Panc1 (cell line): ENCODE results near the gene CREB3L1. TPM values are rescaled to one million over a fixed set of nuclear protein-coding genes. Genes with fewer than 3 reads are reported as not detected.

Experiments
- ATAC-seq: fragments of 200-7000 bp; cut with Tn5 transposase; 2 replicates; pipeline ENCODE4 v1.9.1; 2020; ENCODE audit warnings: mild to moderate bottlenecking, moderate library complexity
- BruUV-seq: library from RNA; stranded (reverse); fragments of 400-500 nt; replicated peaks from 2 replicates; lab custom pipeline; 2021; lab: Mats Ljungman, UMichigan
- CTCF ChIA-PET: fragments of 300-600 bp; sonication (Branson Sonifier 250); formaldehyde crosslinking; loops from one replicate; lab custom pipeline; 2022; ENCODE audit warnings: antibody characterized with exemption; lab: Charles Lee
- POLR2A ChIA-PET: fragments of 300-600 bp; sonication (Branson Sonifier 250); formaldehyde crosslinking; loops from one replicate; lab custom pipeline; 2022; ENCODE audit warnings: antibody characterized with exemption; lab: Charles Lee
- DNase-seq: peaks from one replicate; pipeline ENCODE4 v3.0.0-alpha.2; 2010; ENCODE audit warnings: low read depth, low spot score
- H3K27ac ChIP-seq: 2 replicates; pipeline ENCODE4 v1.5.1; 2011; ENCODE audit warnings: mild to moderate bottlenecking, low read length, inconsistent platforms
- H3K27me3 ChIP-seq: fragments of 200-500 bp; sonication (Bioruptor generic); 2 replicates; pipeline ENCODE4 v1.6.0; 2014; ENCODE audit warnings: low read length, inconsistent platforms; ENCODE audit not compliant: control insufficient read depth, insufficient read depth
- H3K36me3 ChIP-seq: fragments of 200-500 bp; sonication (Bioruptor generic); 2 replicates; pipeline ENCODE4 v1.5.1; 2014; ENCODE audit warnings: inconsistent platforms, mild to moderate bottlenecking, low read length, moderate library complexity; ENCODE audit not compliant: control insufficient read depth, insufficient read depth
- H3K4me1 ChIP-seq: 2 replicates; pipeline ENCODE4 v1.5.1; 2011; ENCODE audit warnings: inconsistent platforms, mild to moderate bottlenecking, low read length, moderate library complexity; ENCODE audit not compliant: control insufficient read depth, insufficient read depth
- H3K4me3 ChIP-seq, 2 experiments: 2 replicates each; pipeline ENCODE4 v1.5.1; 2011 to 2012; ENCODE audit warnings: low read depth in 2 of 2, low read length in 2 of 2, mild to moderate bottlenecking in 2 of 2, inconsistent platforms in 1 of 2, moderate library complexity in 1 of 2
- H3K9me3 ChIP-seq: fragments of 200-500 bp; sonication (Bioruptor generic); 2 replicates; pipeline ENCODE4 v1.5.1; 2014; ENCODE audit warnings: low read depth, mild to moderate bottlenecking, inconsistent platforms, low read length, moderate library complexity; ENCODE audit not compliant: control insufficient read depth, insufficient read depth
- POLR2AphosphoS5 ChIP-seq: IDR thresholded peaks from 2 replicates; pipeline ENCODE4 v1.6.1; 2012; ENCODE audit warnings: mild to moderate bottlenecking, low read depth, low read length, moderate library complexity
- SIN3A ChIP-seq: IDR thresholded peaks from 2 replicates; pipeline ENCODE4 v1.6.1; 2012; ENCODE audit warnings: low read depth, mild to moderate bottlenecking, low read length, moderate library complexity, borderline replicate concordance; ENCODE audit not compliant: insufficient read depth
- TCF7L2 ChIP-seq: IDR thresholded peaks from 2 replicates; pipeline ENCODE4 v1.6.1; 2011; ENCODE audit warnings: mild to moderate bottlenecking, low read depth, low read length, inconsistent platforms
- in situ Hi-C: cut with HindIII; loops from 2 replicates; pipeline ENCODE4 v1.10.0; 2016; ENCODE audit warnings: low sequenced_read_pairs, low pct_unique_long_range_greater_than_20kb
- intact Hi-C: fragments of 100-400 bp; cut with micrococcal nuclease; formaldehyde crosslinking; loops from one replicate; pipeline ENCODE4 v1.10.0; 2022; ENCODE audit not compliant: unreplicated experiment
- total RNA-seq: library from RNA; stranded (reverse); gene quantifications from one replicate; pipeline ENCODE4 v1.2.1, GENCODE V29; 2021; ENCODE audit not compliant: unreplicated experiment
- TF ChIP-seq, protein P1 (sequence below), 2 experiments: IDR thresholded peaks; 2 replicates each; pipeline ENCODE4 v1.6.1; 2011 to 2012; ENCODE audit warnings: low read depth in 2 of 2, control low read depth in 1 of 2, low read length in 1 of 2, mild to moderate bottlenecking in 1 of 2, moderate library complexity in 1 of 2; ENCODE audit not compliant: insufficient read depth in 1 of 2
- TF ChIP-seq, protein P2 (sequence below): fragments of 450-650 bp; IDR thresholded peaks from 2 replicates; pipeline ENCODE4 v1.5.1; 2017; ENCODE audit warnings: mild to moderate bottlenecking

Gene CREB3L1
- total RNA-seq, 1 experiment from 2014 or later = 35.6 TPM

DNA sequence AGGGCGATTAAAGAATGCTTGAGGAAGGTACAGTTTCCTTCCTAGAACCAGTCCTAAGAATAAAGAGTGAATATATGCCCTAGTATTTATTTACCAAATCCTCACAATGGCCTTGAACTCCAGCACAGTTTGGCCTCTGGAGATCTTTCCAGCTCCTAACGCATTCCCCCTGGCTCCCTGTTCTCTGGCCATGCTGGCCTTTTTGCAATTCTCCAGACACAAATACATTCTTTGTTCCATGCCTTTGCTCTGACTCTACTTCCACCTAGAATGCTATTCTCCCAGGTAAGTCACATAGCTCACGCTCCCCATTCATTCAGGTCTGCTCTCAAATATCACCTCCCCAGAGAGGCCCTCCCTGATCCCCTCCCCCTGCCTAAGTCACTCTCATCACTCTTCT lies 66.1 kb downstream of the CREB3L1 start:
- Histone ChIP-seq H3K27ac (no peak overlapping the region), H3K36me3 (no peaks in the 10 kb centered on the region), H3K4me3 (no peak overlapping the region), H3K27me3 (no peaks in the 10 kb centered on the region), H3K4me1 (peaks cover 11% of the 10 kb centered on the region), H3K9me3 (no peaks in the 10 kb centered on the region)
- in situ Hi-C loops (no loop called here), intact Hi-C loops (no loop called here)
- no TSS peak for BruUV-seq
- DNase-seq = no peak
- ChIA-PET CTCF (interaction anchor here (0.6 to 0.7 kb wide), 2 partner anchors 48 to 66 kb away, joined by 3 to 4 read pairs; no protein-coding TSS in a partner anchor), POLR2A (no interaction called here)
- TF ChIP-seq TCF7L2 (no peak), SIN3A (no peak), POLR2AphosphoS5 (no peak)
- TF ChIP-seq, protein P1, sequence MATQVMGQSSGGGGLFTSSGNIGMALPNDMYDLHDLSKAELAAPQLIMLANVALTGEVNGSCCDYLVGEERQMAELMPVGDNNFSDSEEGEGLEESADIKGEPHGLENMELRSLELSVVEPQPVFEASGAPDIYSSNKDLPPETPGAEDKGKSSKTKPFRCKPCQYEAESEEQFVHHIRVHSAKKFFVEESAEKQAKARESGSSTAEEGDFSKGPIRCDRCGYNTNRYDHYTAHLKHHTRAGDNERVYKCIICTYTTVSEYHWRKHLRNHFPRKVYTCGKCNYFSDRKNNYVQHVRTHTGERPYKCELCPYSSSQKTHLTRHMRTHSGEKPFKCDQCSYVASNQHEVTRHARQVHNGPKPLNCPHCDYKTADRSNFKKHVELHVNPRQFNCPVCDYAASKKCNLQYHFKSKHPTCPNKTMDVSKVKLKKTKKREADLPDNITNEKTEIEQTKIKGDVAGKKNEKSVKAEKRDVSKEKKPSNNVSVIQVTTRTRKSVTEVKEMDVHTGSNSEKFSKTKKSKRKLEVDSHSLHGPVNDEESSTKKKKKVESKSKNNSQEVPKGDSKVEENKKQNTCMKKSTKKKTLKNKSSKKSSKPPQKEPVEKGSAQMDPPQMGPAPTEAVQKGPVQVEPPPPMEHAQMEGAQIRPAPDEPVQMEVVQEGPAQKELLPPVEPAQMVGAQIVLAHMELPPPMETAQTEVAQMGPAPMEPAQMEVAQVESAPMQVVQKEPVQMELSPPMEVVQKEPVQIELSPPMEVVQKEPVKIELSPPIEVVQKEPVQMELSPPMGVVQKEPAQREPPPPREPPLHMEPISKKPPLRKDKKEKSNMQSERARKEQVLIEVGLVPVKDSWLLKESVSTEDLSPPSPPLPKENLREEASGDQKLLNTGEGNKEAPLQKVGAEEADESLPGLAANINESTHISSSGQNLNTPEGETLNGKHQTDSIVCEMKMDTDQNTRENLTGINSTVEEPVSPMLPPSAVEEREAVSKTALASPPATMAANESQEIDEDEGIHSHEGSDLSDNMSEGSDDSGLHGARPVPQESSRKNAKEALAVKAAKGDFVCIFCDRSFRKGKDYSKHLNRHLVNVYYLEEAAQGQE (IDR thresholded peaks at IDR 0.05; ENCODE audit: insufficient read depth in 1 of 2, low read depth in 2 of 2, low read length in 1 of 2) = no peak
- TF ChIP-seq, protein P2, sequence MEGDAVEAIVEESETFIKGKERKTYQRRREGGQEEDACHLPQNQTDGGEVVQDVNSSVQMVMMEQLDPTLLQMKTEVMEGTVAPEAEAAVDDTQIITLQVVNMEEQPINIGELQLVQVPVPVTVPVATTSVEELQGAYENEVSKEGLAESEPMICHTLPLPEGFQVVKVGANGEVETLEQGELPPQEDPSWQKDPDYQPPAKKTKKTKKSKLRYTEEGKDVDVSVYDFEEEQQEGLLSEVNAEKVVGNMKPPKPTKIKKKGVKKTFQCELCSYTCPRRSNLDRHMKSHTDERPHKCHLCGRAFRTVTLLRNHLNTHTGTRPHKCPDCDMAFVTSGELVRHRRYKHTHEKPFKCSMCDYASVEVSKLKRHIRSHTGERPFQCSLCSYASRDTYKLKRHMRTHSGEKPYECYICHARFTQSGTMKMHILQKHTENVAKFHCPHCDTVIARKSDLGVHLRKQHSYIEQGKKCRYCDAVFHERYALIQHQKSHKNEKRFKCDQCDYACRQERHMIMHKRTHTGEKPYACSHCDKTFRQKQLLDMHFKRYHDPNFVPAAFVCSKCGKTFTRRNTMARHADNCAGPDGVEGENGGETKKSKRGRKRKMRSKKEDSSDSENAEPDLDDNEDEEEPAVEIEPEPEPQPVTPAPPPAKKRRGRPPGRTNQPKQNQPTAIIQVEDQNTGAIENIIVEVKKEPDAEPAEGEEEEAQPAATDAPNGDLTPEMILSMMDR = no peak
- no peak for ATAC-seq

DNA sequence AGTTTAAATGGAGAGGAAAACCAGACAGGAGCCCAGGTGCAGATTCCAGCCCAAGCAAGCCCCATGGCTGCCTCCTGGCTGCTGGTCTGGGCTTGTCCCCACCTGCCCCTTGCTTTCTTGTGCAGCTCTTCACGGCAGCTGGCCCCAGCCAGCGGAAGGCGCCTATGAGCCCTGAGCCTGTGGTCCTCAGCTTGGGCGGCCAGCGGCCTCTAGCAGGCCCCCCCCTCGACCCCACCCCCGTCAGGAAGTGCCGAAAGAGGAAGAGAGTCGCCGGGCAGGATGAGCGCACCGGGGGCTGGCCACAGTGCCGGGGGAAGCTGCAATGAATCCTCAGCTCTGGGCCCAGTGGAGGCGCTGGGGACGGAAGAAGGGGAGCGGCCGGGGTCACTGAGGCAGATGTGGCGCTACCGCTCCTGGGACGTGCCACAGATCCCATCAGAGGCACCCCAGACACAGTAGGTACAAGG lies 67.7 kb downstream of the CREB3L1 start:
- BruUV-seq = no TSS peak
- no peaks in the 10 kb centered on the region for H3K27me3 ChIP-seq
- DNase-seq (no peak), ATAC-seq (no peak)
- no peak overlapping the region for H3K27ac ChIP-seq
- ChIA-PET CTCF (interaction anchor here (0.7 kb wide), 1 partner anchor 23 kb away, joined by 3 read pairs; no protein-coding TSS in a partner anchor), POLR2A (no interaction called here)
- H3K4me1 ChIP-seq = peaks cover 17% of the 10 kb centered on the region
- H3K36me3 ChIP-seq = no peaks in the 10 kb centered on the region
- in situ Hi-C loops = no loop called here
- TF ChIP-seq, protein P1 (IDR thresholded peaks at IDR 0.05; ENCODE audit: insufficient read depth in 1 of 2, low read depth in 2 of 2, low read length in 1 of 2) = no peak
- TF ChIP-seq, protein P2 = no peak
- no peak for TF ChIP-seq POLR2AphosphoS5
- no peak for TF ChIP-seq TCF7L2
- no peak for TF ChIP-seq SIN3A
- no peak overlapping the region for H3K4me3 ChIP-seq
- intact Hi-C loops = no loop called here
- no peaks in the 10 kb centered on the region for H3K9me3 ChIP-seq
